PC-9 (cell line): ENCODE measurements around the gene PMM2. TPM values are rescaled to one million over a fixed set of nuclear protein-coding genes. Genes with fewer than 3 reads are reported as not detected.

Source experiments
- BruUV-seq: library from RNA; stranded (reverse); fragments of 400-500 nt; replicated peaks from 2 replicates; lab custom pipeline; 2021; lab: Mats Ljungman, UMichigan
- CTCF ChIA-PET: fragments of 300-600 bp; sonication (Branson Sonifier 250); formaldehyde crosslinking; loops from one replicate; lab custom pipeline; 2022; ENCODE audit warnings: antibody characterized with exemption; lab: Charles Lee
- POLR2A ChIA-PET: fragments of 300-600 bp; sonication (Branson Sonifier 250); formaldehyde crosslinking; loops from one replicate; lab custom pipeline; 2022; ENCODE audit warnings: antibody characterized with exemption; ENCODE audit not compliant: unreplicated experiment; lab: Charles Lee
- DNase-seq, 2 experiments: peaks; one replicate each; pipeline versions ENCODE4 v3.0.0 to v3.0.0-alpha.2; 2015 to 2022; ENCODE audit warnings: mixed read lengths in 1 of 2
- H2AFZ ChIP-seq: fragments of 200-600 bp; sonication (generic); 2 replicates; pipeline ENCODE4 v1.8.1; 2017; ENCODE audit warnings: antibody characterized with exemption
- H3F3A ChIP-seq: fragments of 200-600 bp; sonication (generic); 2 replicates; pipeline ENCODE4 v1.8.1; 2017; ENCODE audit warnings: antibody characterized with exemption, mild to moderate bottlenecking, low read depth; ENCODE audit not compliant: insufficient read depth
- H3K27ac ChIP-seq: fragments of 200-600 bp; sonication (generic); 2 replicates; pipeline ENCODE4 v1.6.1; 2016; ENCODE audit warnings: mixed run types
- H3K27me3 ChIP-seq: fragments of 200-600 bp; sonication (generic); 2 replicates; pipeline ENCODE4 v1.6.1; 2016; ENCODE audit warnings: low read depth, mixed run types; ENCODE audit not compliant: insufficient read depth
- H3K36me3 ChIP-seq: fragments of 200-600 bp; sonication (generic); 2 replicates; pipeline ENCODE4 v1.6.1; 2016; ENCODE audit warnings: low read depth, mixed run types
- H3K4me1 ChIP-seq: fragments of 200-600 bp; sonication (generic); replicated peaks from 2 replicates; pipeline ENCODE4 v1.6.1; 2016; ENCODE audit warnings: mixed run types; ENCODE audit not compliant: insufficient read depth
- H3K4me2 ChIP-seq: fragments of 200-600 bp; sonication (generic); 2 replicates; pipeline ENCODE4 v1.6.1; 2017; ENCODE audit warnings: mixed run types
- H3K4me3 ChIP-seq: fragments of 200-600 bp; sonication (generic); 2 replicates; pipeline ENCODE4 v1.6.1; 2016; ENCODE audit warnings: mixed run types
- H3K79me2 ChIP-seq: fragments of 200-600 bp; sonication (generic); 2 replicates; pipeline ENCODE4 v1.6.1; 2017; ENCODE audit warnings: low read depth, mixed run types
- H3K9me2 ChIP-seq: fragments of 200-600 bp; sonication (generic); 2 replicates; pipeline ENCODE4 v1.8.1; 2017; ENCODE audit warnings: mild to moderate bottlenecking; ENCODE audit not compliant: insufficient read depth
- H3K9me3 ChIP-seq: fragments of 200-600 bp; sonication (generic); 2 replicates; pipeline ENCODE4 v1.8.1; 2016; ENCODE audit warnings: low read depth; ENCODE audit not compliant: insufficient read depth
- H4K20me1 ChIP-seq: fragments of 200-600 bp; sonication (generic); 2 replicates; pipeline ENCODE4 v1.8.1; 2017; ENCODE audit not compliant: insufficient read depth
- EZH2 ChIP-seq: fragments of 200-600 bp; sonication (generic); IDR thresholded peaks from 2 replicates; pipeline ENCODE4 v1.8.0; 2017; ENCODE audit warnings: antibody characterized with exemption, low read depth
- intact Hi-C: fragments of 100-400 bp; cut with micrococcal nuclease; formaldehyde crosslinking; loops from one replicate; pipeline ENCODE4 v1.10.0; 2022; ENCODE audit not compliant: unreplicated experiment
- total RNA-seq: library from RNA; stranded (reverse); gene quantifications from 2 replicates; pipeline ENCODE4 v1.2.3, GENCODE V29; 2021
- TF ChIP-seq, protein P1 (sequence below): fragments of 200-600 bp; sonication (generic); conservative IDR thresholded peaks from 2 replicates; pipeline ENCODE4 v1.6.1; 2017; ENCODE audit warnings: mixed run types, antibody characterized with exemption, mild to moderate bottlenecking, moderate library complexity

The PMM2 gene
- total RNA-seq, 1 experiment from 2014 or later: 54.4 TPM

DNA sequence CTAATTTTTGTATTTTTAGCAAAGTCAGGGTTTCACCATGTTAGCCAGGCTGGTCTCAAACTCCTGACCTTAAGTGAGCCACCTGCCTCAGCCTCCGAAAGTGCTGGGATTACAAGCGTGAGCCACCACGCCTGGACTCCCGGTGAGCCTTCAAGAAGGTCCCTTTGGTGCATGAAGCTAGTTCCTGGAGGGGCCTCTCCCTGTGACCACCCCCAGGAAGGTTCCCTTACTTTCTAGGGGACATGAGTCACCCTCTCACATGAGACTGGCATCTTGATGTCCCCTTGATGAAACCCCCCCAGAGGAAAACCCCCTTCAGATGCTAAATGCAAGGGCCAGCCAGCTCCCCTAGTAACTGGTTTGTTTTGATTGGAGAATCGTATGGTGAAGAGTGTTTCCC is 58.3 kb downstream of the PMM2 start:
- TF ChIP-seq, protein P1, sequence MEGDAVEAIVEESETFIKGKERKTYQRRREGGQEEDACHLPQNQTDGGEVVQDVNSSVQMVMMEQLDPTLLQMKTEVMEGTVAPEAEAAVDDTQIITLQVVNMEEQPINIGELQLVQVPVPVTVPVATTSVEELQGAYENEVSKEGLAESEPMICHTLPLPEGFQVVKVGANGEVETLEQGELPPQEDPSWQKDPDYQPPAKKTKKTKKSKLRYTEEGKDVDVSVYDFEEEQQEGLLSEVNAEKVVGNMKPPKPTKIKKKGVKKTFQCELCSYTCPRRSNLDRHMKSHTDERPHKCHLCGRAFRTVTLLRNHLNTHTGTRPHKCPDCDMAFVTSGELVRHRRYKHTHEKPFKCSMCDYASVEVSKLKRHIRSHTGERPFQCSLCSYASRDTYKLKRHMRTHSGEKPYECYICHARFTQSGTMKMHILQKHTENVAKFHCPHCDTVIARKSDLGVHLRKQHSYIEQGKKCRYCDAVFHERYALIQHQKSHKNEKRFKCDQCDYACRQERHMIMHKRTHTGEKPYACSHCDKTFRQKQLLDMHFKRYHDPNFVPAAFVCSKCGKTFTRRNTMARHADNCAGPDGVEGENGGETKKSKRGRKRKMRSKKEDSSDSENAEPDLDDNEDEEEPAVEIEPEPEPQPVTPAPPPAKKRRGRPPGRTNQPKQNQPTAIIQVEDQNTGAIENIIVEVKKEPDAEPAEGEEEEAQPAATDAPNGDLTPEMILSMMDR: no peak
- TF ChIP-seq EZH2: no peak
- H3F3A ChIP-seq: peaks cover 39% of the 10 kb centered on the region
- ChIA-PET CTCF (no interaction called here), POLR2A (no interaction called here)
- H3K27me3 ChIP-seq: no peaks in the 10 kb centered on the region
- peaks cover 20% of the 10 kb centered on the region; the same call in 1 of the 2 replicates for H3K79me2 ChIP-seq
- H3K27ac ChIP-seq: no peak overlapping the region
- no TSS peak for BruUV-seq
- no peak overlapping the region for H2AFZ ChIP-seq
- no peak for DNase-seq
- peaks cover 10% of the 10 kb centered on the region for H3K4me1 ChIP-seq
- no peak overlapping the region for H3K4me2 ChIP-seq
- H3K9me3 ChIP-seq: no peaks in the 10 kb centered on the region
- H4K20me1 ChIP-seq: peaks cover 21% of the 10 kb centered on the region
- 0 out of 2 replicates have a peak, but pooled peaks cover 7% of the 10 kb centered on the region for H3K36me3 ChIP-seq
- intact Hi-C loops: no loop called here
- no peak overlapping the region for H3K4me3 ChIP-seq
- H3K9me2 ChIP-seq: no peaks in the 10 kb centered on the region

DNA sequence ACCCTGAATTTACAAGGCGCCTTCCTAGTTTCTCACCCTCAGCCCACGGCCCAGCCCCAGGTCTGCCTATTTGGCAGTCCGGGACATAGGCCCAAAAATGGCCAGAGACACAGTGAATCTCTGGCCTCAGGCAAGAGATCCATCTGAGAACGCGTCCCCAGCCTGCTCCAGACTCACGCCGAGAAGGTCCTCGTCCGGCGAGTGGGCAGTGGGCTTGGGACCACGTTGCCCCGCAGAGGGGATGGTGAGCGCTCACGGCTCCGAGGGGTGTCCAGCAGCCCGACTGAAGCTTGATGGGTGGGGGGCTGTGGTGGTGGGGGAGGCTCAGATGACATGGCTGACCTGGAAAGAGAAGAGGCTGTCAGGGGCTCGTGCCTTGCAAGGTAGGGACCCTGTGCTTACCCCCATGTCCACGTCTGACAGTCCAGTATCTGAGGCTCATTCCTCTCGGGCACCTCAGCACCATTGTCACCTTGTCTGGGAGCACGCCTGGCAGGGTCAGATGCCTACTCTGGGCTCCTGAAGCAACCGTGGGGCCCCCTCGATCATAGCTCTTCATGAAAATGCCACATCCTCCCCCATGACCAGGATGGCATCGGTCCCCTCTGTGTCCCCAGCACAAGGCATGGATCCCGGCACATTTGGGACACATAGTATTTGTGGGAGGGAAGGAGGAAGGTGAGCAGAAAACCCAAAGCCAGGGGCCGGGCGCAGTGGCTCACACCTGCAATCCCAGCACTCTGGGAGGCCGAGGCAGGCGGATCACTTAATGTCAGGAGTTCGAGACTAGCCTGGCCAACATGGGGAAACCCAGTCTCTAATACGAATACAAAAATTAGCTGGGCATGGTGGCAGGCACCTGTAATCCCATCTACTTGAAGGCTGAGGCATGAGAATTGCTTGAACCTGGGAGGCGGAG is 61.6 kb downstream of the PMM2 start:
- peaks cover 46% of the 10 kb centered on the region for H4K20me1 ChIP-seq
- intact Hi-C loops: no loop called here
- no peaks in the 10 kb centered on the region for H3K9me3 ChIP-seq
- no peak overlapping the region for H3K27ac ChIP-seq
- no peaks in the 10 kb centered on the region for H3K27me3 ChIP-seq
- H3K79me2 ChIP-seq: peaks cover 52% of the 10 kb centered on the region
- H3K4me2 ChIP-seq: no peak overlapping the region
- peaks cover 29% of the 10 kb centered on the region; the same call in 1 of the 2 replicates for H3F3A ChIP-seq
- no peak for TF ChIP-seq EZH2
- TF ChIP-seq, protein P1: no peak
- no peaks in the 10 kb centered on the region for H3K9me2 ChIP-seq
- BruUV-seq: no TSS peak
- peaks cover 20% of the 10 kb centered on the region for H3K4me1 ChIP-seq
- ChIA-PET POLR2A (no interaction called here), CTCF (interaction anchor here (1.1 kb wide), 1 partner anchor 10 kb away, joined by 3 read pairs; the partner anchor contains the start of gene CARHSP1)
- no peak for DNase-seq
- H2AFZ ChIP-seq: no peak overlapping the region
- H3K4me3 ChIP-seq: no peak overlapping the region
- no peaks in the 10 kb centered on the region for H3K36me3 ChIP-seq

DNA sequence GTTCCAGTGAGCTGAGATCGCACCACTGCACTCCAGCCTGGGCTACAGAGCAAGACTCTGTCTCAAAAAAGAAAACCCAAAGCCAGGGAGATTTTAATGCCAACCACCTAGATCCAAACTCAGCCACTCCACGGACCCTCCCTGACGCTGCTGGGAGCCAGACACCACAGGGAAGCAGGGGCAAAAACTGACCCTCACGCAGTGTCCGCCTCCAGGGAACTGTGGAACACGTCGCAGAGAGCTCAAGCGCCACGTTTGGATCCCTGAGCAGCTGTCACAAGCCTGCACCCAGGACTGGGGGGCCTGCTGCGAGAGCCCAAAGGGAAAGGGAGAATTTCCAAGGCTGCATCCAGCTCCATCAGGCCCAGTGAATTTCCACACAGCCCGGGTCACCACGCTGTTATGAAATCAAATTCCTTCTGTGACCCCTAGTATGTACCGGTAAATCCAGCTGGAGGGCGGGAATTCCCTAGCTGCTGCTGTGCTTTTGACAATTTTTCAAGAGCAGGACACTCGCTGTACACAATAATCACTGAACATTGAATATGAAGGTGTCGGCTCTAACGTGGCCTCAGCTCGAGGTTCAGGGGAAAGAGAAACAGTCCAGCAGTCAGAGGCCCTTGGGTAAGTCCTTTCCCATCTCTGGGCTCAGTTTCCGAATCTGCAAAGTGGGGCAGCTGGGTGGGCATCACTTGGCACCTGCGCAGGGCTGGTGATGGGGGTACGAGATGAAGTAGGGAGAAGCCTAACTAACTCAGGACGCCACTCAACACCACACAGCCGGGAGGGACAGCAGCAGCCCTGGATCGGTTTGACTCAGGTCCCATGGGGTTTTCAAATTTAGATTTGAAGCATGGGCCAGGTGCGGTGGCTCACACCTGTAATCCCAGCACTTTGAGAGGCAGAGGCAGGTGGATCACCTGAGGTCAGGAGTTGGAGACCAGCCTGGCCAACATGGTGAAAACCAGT is 62.6 kb downstream of the PMM2 start:
- Histone ChIP-seq H3K79me2 (peaks cover 62% of the 10 kb centered on the region), H2AFZ (no peak overlapping the region), H3F3A (peaks cover 29% of the 10 kb centered on the region; the same call in 1 of the 2 replicates), H3K4me2 (peak overlapping the region; percentile 30; the same call in 1 of the 2 replicates), H4K20me1 (peaks cover 54% of the 10 kb centered on the region), H3K4me3 (no peak overlapping the region), H3K4me1 (peaks cover 29% of the 10 kb centered on the region), H3K36me3 (no peaks in the 10 kb centered on the region), H3K27me3 (no peaks in the 10 kb centered on the region), H3K9me3 (no peaks in the 10 kb centered on the region), H3K27ac (no peak overlapping the region), H3K9me2 (no peaks in the 10 kb centered on the region)
- DNase-seq: peak; percentile 41 to 71
- intact Hi-C loops: no loop called here
- TF ChIP-seq EZH2: no peak
- TF ChIP-seq, protein P1: no peak
- ChIA-PET CTCF (interaction anchor here (1.1 kb wide), 1 partner anchor 9 kb away, joined by 3 read pairs; the partner anchor contains the start of gene CARHSP1), POLR2A (no interaction called here)
- no TSS peak for BruUV-seq
